Small intestine (tissue), 7 donors: ENCODE results near the gene CABCOCO1. TPM values are rescaled to one million over a fixed set of nuclear protein-coding genes. Genes with fewer than 3 reads are reported as not detected.
"Not testable (repeated sequence)": the region's sequence is repeated elsewhere in the genome, so short reads cannot be mapped to it uniquely, and the experiment has no call there.

Experiments used
- DNase-seq, 2 donors: peaks; one replicate each; pipeline versions ENCODE4 v3.0.0 to v3.0.0-alpha.2; 2013
- FAIRE-seq: peaks from 2 replicates; lab custom pipeline; 2012; peaks lifted over from hg19 to GRCh38; lab: Jason Lieb, UNC
- H3K27ac ChIP-seq, 3 donors: one replicate each; pipeline ENCODE4 v1.5.1; 2013; ENCODE audit warnings: low read length in 2 of 3, mild to moderate bottlenecking in 2 of 3, control low read depth in 1 of 3, inconsistent platforms in 1 of 3, low read depth in 1 of 3, moderate library complexity in 1 of 3
- H3K27me3 ChIP-seq, 3 donors: one replicate each; pipeline ENCODE4 v1.6.1; 2013; ENCODE audit warnings: low read length in 3 of 3, inconsistent platforms in 1 of 3; ENCODE audit not compliant: control insufficient read depth in 3 of 3, insufficient read depth in 3 of 3
- H3K36me3 ChIP-seq, 3 donors: one replicate each; pipeline ENCODE4 v1.6.1; 2013; ENCODE audit warnings: low read length in 3 of 3, inconsistent platforms in 1 of 3, low read depth in 1 of 3, mild to moderate bottlenecking in 1 of 3, moderate library complexity in 1 of 3; ENCODE audit not compliant: control insufficient read depth in 3 of 3, insufficient read depth in 2 of 3
- H3K4me1 ChIP-seq, 3 donors: one replicate each; pipeline ENCODE4 v1.6.1; 2013; ENCODE audit warnings: low read length in 2 of 3, inconsistent platforms in 1 of 3, low read depth in 1 of 3, mild to moderate bottlenecking in 1 of 3, moderate library complexity in 1 of 3; ENCODE audit not compliant: control insufficient read depth in 3 of 3, insufficient read depth in 2 of 3
- H3K4me3 ChIP-seq, 3 donors: one replicate each; pipeline ENCODE4 v1.5.1; 2013; ENCODE audit warnings: low read length in 3 of 3, control low read depth in 1 of 3, inconsistent platforms in 1 of 3, low read depth in 1 of 3, mild to moderate bottlenecking in 1 of 3, moderate library complexity in 1 of 3
- H3K9me3 ChIP-seq, 2 donors: one replicate each; pipeline ENCODE4 v1.6.1; 2013; ENCODE audit warnings: low read depth in 1 of 2, low read length in 1 of 2; ENCODE audit not compliant: control insufficient read depth in 2 of 2, insufficient read depth in 1 of 2
- whole genome bisulfite sequencing, 3 donors: extraction: QIAGEN DNeasy Blood & Tissue Kit; methylation state at CpG; one replicate each; pipeline ENCODE4 v1.1.7; 2013; 5-methylcytosine and 5-hydroxymethylcytosine counted together
- polyA plus RNA-seq, 4 donors: library from polyadenylated mRNA; stranded (reverse) in 3 of 4; unstranded in 1 of 4; fragments of 200-250 nt in 3 of 4; fragments of 120-200 nt in 1 of 4; gene quantifications; one replicate each; pipeline versions ENCODE4 v1.2.1 to v1.2.3, GENCODE V29; 2013
- donor health status: healthy with polysubstance abuse.
- donor health status: control.
- donor health status: control.
- donor health status: Bipolar disorder and iron deficiency.
- donor health status: healthy.

The CABCOCO1 gene
- polyA plus RNA-seq, 4 donors: 0.15 to 0.49 TPM; not detected in 2

GRCh38 chr10:61688551-61689308 is 26.0 kb downstream of the CABCOCO1 start:
- Histone ChIP-seq H3K9me3 (no peaks in the 10 kb centered on the region), H3K27me3 (no peaks in the 10 kb centered on the region), H3K36me3 (no peaks in the 10 kb centered on the region), H3K4me3 (no peak overlapping the region), H3K4me1 (no peaks in the 10 kb centered on the region), H3K27ac (no peak overlapping the region)
- FAIRE-seq (no peak), DNase-seq (no peak)
- 90 to 95% (median 94%) methylated on average over 11 of the region's 11 CpGs for WGBS, 3 donors

- DNase-seq, H3K27ac ChIP-seq, H3K36me3 ChIP-seq, H3K4me1 ChIP-seq, H3K4me3 ChIP-seq, FAIRE-seq, H3K27me3 ChIP-seq, H3K9me3 ChIP-seq: not testable (repeated sequence)
- 92 to 100% (median 97%) methylated on average over 2 of the region's 2 CpGs for WGBS, 3 donors
These were observed 28.9 kb downstream of the CABCOCO1 start for GRCh38 chr10:61691667-61692066.

DNA sequence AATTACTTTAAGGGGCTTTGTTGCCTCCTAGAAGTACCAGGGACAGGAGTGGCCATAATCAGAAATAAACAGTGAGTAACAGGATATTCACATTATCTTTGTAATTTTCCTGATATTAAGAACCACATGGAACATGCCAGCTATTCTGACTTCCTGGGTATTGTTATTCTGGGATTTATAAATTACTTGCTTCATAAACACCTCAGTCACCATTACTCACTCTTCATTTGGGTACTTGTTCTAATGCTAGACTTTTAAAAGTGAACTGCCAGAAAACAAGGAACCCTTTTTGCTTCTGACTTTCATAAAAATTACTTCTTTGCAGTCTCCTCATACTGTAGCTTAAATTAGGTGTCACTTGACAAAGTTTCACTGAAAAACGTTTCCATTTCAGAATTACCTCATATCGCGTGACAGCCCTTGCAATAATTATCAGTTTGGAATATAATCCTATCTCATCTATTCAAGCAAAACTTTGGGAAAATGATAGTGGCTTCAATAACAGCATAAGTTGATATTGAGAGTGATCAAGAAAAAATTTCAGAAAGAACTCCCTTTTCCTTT is 29.8 kb downstream of the CABCOCO1 start:
- FAIRE-seq (no peak), DNase-seq (no peak)
- H3K9me3 ChIP-seq: no peaks in the 10 kb centered on the region
- 88 to 91% (median 89%) methylated on average over 3 of the region's 3 CpGs for WGBS, 3 donors
- no peaks in the 10 kb centered on the region for H3K4me1 ChIP-seq
- H3K27ac ChIP-seq: no peak overlapping the region
- H3K4me3 ChIP-seq: no peak overlapping the region
- H3K27me3 ChIP-seq: no peaks in the 10 kb centered on the region
- H3K36me3 ChIP-seq: no peaks in the 10 kb centered on the region

DNA sequence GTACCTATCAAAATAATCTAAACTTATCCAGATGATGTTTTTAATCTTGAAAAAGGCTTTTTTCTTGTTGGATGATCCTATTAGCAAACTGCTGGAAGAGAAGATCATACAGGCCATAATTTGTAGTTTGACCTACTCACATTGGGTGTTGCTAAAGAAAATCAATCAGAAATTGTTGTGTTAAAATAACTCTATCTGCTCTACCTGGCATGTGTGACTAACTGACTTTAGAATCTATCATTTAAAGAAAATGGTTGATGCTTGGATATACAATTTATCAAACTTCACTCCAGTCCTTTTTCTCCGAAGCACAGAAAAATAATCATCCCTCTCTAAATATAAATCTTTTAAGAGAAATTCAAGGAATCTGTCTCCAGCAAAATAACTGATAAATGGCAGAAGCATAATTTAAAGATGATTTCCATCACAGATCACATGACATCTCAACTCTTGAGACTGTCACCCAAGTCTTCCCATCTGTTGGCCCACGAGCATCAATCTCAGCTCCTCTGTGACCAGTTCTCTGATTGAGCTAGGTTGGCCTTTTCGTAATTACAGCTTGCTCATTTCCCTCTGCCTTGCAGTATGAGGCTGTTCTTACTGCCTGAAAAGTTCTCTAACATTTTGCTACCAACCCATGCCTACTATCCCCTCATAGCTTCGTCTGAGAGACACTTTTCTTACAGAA is 36.4 kb downstream of the CABCOCO1 start:
- no peak for FAIRE-seq
- no peak overlapping the region for H3K4me3 ChIP-seq
- 84 to 93% (median 86%) methylated on average over 4 of the region's 4 CpGs for WGBS, 3 donors
- H3K27me3 ChIP-seq: no peaks in the 10 kb centered on the region
- H3K36me3 ChIP-seq: no peaks in the 10 kb centered on the region
- H3K4me1 ChIP-seq: no peaks in the 10 kb centered on the region
- no peak for DNase-seq
- H3K27ac ChIP-seq: no peak overlapping the region
- no peaks in the 10 kb centered on the region for H3K9me3 ChIP-seq

GRCh38 chr10:61701055-61701705 is 38.5 kb downstream of the CABCOCO1 start:
- no peaks in the 10 kb centered on the region for H3K36me3 ChIP-seq
- no peaks in the 10 kb centered on the region for H3K9me3 ChIP-seq
- peaks cover 0 to 7% (median 0%) of the 10 kb centered on the region in 3 donors for H3K4me1 ChIP-seq
- 49 to 51% (median 50%) methylated on average over 2 of the region's 2 CpGs for WGBS, 3 donors
- FAIRE-seq (peak; percentile 19), DNase-seq (no peak)
- no peaks in the 10 kb centered on the region for H3K27me3 ChIP-seq
- no peak overlapping the region for H3K4me3 ChIP-seq
- H3K27ac ChIP-seq: no peak overlapping the region

DNA sequence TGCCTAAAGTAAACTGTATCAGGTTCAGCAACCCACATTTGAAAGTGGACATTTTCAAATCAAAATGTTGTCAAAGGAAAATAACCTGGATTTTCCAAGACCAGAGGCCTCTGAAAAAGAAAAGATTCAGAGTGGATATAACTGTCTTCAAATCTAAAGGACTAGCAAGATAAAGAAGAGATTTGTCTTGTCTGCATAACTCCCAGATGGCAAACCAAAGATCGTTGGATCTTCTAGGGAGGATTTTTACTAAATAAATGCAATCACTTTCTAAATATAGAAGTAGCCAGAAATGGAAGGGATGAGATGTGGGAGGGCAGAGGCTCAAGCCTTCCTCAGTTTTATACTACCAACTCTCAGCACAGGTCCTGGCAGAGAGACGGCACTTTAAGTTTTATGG is 39.0 kb downstream of the CABCOCO1 start:
- Histone ChIP-seq H3K36me3 (no peaks in the 10 kb centered on the region), H3K4me1 (peaks cover 0 to 7% (median 0%) of the 10 kb centered on the region in 3 donors), H3K27me3 (no peaks in the 10 kb centered on the region), H3K9me3 (no peaks in the 10 kb centered on the region), H3K4me3 (no peak overlapping the region), H3K27ac (no peak overlapping the region)
- 63 to 86% (median 76%) methylated on average over 2 of the region's 2 CpGs for WGBS, 3 donors
- DNase-seq (no peak), FAIRE-seq (no peak)

- 61 to 85% (median 75%) methylated on average over 2 of the region's 2 CpGs for WGBS, 3 donors
- H3K27me3 ChIP-seq: no peaks in the 10 kb centered on the region
These were observed 39.9 kb downstream of the CABCOCO1 start for GRCh38 chr10:61702584-61702983.

GRCh38 chr10:61705022-61705613 is 42.4 kb downstream of the CABCOCO1 start:
- Histone ChIP-seq H3K4me3 (no peak overlapping the region), H3K4me1 (peaks cover 0 to 7% (median 0%) of the 10 kb centered on the region in 3 donors), H3K9me3 (no peaks in the 10 kb centered on the region), H3K27ac (peak overlapping the region in 1 of 3 donors; percentile 37), H3K27me3 (no peaks in the 10 kb centered on the region), H3K36me3 (no peaks in the 10 kb centered on the region)
- FAIRE-seq (no peak), DNase-seq (peak; percentile 68 to 72)
- WGBS, 3 donors: 12 to 58% (median 41%) methylated on average over 1 of the region's 1 CpG

More at GRCh38 chr10:61702584-61702983, 39.9 kb downstream of the CABCOCO1 start:
- Histone ChIP-seq H3K4me3 (no peak overlapping the region), H3K36me3 (no peaks in the 10 kb centered on the region), H3K9me3 (no peaks in the 10 kb centered on the region), H3K27ac (no peak overlapping the region), H3K4me1 (peaks cover 0 to 7% (median 0%) of the 10 kb centered on the region in 3 donors)
- no peak for DNase-seq
- FAIRE-seq: no peak
